HG03575 (cell line): ENCODE results near the gene CYP26B1.

Experiments
- ATAC-seq: cut with Tn5 transposase; IDR thresholded peaks from one replicate; pipeline ENCODE4 v1.9.1; 2021; ENCODE audit not compliant: unreplicated experiment, insufficient number of reproducible peaks, low FRiP score; ENCODE audit errors: extremely low read depth

Gene CYP26B1

DNA sequence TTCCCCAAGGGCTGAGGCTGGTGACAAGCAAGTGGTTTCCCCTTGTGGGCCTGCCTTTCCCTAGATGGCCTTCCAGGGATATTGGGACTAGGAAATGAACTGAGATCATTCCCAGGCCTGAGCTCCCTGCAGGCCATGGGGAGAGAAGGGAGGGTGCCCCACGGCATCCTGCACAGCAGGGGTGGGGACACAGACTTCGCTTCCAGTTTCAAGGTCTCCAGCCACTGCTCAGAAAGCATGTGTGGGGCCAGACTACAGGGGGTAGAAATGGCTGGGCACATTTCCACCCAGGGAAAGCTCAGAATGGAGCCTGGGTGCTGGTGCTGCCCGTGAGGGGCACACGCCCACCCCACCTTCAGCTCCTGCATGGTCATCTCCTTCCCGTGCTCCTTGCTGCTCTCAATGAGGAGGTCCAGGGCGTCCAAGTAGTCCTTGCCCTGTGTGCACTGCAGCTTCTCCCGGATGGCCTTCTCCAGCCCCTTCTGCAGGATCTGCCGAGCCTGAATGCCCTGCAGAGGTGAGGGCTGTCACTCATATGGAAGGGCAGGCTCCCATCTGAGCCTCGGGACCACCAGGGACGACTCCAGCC lies 13.2 kb downstream of the CYP26B1 start:
- ATAC-seq, result no peak

DNA sequence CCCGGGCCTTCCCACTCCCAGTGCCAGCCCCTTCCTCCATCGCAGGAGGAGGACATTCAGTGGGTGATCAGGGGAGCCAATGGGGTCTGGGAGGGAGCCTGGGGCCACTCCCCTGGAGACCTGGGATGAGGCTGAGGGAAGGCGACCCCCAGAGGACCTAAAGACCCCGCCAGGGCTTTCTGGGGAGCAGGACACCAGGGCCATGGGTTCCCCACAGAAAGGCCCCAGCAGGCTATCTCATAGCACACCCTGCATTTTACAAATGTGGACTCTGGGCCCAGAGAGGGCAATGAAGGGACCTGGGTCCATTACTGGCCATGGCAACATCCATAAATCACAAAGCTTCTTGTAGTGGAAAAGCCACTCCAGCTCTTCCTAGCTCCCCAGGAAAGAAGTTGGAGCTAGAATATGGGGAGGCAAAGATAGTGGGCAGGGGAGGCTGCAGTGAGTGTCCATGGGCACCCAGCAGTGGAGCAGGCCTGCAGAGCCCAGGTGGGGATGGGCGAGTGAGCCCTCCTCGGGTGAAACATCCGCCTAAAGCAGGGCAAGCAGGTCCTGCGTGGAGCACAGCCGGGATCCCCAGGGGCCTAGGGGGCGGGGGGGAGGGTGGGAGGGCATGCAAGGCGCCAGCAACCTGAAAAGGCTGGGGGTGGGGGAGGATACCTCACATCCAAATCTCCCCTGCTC lies 13.8 kb downstream of the CYP26B1 start:
- no peak for ATAC-seq

DNA sequence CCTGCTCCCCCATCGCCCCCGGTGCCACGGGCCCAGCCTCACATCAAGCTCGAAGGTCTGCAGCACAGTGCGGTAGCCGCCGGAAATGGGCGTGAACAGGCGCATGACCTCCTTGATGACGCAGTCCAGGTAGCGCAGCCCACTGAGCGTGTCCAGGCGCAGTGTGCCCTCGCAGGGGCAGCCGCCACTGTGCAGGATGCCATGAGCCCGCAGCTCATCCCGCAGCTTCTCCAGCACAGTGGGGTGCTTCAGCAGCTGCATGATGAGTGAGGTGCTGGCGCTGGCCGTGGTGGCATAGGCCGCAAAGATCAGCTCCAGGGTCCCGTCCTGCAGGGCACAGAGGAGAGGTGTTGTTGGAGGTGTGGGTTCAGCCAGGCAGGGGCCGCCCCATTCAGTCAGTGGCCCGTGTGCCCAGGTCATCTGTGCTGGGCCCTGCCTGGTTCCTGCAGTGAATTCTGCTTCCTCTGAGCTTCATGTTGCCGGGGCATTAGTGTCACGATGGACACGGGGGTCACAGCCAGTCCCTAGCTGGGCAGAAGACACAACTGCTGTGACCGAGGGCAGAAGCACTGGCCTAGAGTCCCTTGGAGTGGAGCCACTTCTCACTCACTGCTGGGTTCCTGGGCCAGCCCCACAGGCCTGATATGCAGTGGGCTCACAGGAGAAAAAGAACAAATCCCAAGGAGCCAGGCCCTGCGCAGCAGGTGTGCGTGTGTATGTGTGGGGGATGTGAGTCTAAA lies 14.5 kb downstream of the CYP26B1 start:
- no peak for ATAC-seq

DNA sequence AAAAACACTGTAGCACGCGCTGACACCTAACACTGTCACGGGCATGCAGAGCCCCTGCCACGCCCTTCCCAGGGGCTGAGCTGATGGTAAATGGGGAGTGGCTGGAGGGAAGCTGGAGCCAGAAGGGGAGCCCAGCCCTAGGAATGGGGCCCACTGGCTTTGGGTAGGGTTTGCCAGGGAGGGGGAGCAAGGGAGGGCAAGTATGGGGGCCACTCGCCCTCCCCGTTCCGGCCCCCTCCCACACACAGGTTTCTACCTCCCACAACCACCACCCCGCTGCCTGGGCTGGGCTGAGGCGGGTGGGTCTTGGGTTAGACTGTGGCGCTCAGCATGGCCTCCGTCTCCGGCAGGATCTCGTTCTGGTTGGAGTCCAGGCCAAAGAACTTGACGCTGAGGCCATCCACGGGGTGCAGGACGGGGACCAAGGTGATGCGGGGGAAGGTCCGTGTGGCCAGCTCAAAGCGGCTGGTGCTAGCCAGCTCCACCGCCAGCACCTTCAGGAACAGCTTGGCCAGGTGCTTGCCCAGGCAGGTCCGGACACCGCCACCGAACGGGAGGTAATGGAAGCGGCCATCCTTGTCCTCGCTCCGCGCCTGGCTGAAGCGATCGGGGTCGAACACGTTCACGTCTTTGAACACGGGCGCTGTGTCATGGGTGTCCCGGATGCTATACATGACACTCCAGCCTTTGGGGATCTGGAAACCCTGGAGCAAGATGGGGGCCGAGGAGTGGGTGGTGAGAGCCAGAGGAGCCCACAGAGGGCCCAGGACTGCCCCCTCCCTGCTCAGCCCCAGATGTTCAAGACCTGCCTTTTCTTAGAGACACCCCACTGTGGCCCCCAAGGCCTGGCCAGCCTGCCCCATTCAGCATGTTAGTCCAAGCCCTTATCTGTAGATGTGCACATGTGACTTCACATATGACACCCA lies 15.5 kb downstream of the CYP26B1 start:
- ATAC-seq, result no peak

- ATAC-seq, result no peak
Measured at GRCh38 chr2:72131371-72131891, 16.2 kb downstream of the CYP26B1 start.

DNA sequence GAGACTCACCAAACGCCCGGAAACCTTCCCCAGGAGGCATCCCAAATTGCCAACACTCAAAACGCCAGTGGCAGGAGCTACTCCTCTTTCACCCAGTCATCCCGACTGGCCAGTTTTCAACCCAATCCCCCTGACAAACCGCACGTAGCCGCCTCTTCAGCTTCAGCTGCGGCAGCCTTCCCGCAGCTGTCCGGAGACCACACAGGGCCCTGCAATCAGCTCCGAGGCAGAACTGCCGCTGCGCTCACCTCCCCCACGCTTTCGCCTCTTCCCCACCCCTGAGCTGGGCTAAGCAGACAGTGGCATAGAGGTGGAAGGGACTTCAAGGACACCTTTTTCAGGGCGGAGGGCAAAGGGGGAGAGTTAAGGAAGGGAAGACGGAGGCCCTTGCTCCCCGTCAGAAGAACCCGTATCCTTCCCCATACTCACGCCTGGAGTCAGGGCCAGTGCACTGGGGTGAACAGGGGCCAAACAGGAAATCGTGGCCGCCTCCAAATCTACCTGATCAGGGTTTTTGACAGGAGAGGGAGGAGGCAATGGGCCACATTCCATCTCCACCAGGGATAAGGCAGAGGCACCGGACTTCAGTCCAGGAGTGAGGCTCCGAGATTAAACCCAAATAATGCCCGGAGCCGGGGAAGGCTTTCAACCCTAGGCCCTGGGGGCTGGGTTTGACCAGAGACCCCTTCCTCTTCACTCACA lies 16.9 kb downstream of the CYP26B1 start:
- no peak for ATAC-seq

- no peak for ATAC-seq
Measured at GRCh38 chr2:72129681-72130340, 17.9 kb downstream of the CYP26B1 start.

GRCh38 chr2:72128843-72129227 lies 18.8 kb downstream of the CYP26B1 start:
- ATAC-seq, result no peak

GRCh38 chr2:72128059-72128842 lies 19.4 kb downstream of the CYP26B1 start:
- ATAC-seq, result no peak

DNA sequence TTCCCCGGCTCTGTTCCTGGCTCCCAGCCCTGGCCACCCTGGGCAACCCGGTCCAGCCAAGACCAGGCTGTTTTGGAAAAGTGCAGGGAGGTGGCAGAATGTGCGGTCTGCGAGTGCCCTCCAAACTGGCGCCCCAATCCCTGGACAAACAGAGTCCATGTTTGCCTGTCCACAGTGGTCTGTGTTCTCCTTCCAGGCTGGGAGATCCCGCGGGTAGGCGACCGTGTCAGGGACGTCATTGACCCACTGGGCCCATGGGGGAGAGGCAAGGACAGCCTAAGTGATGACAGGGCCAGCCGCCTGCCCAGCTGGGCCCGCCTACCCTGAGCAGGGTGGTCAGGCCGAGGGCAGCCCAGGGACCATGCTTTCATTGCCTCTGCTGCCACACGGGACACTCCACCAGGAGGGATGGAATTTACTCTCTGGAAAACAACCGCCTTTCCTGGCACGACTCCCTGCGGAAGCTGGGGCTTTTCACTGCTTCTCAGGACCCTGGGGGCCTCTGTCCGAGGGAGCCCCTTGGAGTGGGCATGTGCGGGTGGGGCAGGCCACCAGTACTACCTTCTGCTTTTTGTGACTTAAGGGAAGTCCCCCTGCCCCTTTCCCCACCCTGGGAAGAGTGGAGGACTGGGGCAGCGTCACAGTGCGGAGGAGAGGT lies 20.1 kb downstream of the CYP26B1 start:
- ATAC-seq, result no peak

- no peak for ATAC-seq
Measured at GRCh38 chr2:72126186-72127100, 21.2 kb downstream of the CYP26B1 start.

DNA sequence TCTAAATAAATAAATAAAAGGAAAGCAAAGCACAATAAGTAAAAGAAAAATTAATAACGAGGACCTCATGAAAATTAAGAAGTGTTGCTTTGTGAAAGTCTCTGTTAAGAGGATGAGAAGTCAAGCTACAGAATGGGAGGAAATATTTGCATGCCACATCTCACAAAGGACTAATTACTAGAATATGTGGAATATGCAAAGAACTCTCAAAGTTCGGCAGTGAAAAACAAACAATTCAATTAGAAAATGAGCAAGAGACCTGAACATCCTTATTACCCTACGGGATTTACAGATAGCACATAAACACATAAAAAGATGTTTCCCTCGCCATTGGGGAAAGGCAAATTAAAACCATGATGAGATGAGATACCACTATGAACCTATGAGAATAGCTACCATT lies 23.3 kb downstream of the CYP26B1 start:
- no peak for ATAC-seq

GRCh38 chr2:72121153-72121552 lies 26.5 kb downstream of the CYP26B1 start:
- ATAC-seq, result no peak

DNA sequence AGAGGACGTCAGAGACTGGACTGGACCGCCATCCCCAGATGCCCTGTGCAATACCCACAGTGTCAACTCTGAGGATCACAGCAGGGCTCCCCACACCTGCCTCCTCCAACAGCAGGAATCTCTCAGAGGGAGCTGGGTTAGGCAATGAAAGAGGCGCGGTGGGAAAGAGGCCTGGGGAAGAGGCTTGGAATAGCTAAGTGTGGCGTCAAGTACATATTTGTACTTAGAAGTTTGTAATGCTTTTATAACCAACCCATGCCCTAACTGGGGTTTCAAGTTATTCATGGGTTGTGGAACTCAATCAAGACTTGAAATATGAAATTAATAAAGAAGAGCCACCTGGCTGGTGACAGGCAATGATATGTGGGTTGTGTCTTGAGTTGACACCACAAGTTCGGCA lies 28.7 kb downstream of the CYP26B1 start:
- ATAC-seq, result no peak

DNA sequence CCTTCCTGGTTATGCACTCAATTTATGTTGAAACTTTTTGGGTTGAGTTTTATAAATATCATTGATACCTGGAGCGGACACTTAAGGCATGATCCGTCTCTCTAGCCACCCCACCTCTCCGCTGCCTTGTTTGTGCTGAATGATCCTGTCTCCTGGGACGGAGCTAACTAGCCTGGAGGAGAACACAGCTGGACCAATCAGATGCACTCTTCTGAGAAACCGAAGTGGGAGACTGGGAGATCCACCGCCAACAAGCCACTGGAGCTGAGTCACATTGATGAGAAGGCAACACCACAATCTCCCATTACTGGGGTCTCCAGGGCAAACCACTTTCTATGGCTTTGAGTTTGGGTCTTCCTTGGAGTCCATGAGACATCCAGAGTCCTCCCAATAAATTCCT lies 29.3 kb downstream of the CYP26B1 start:
- ATAC-seq, result no peak

GRCh38 chr2:72117718-72118117 lies 29.9 kb downstream of the CYP26B1 start:
- ATAC-seq, result no peak
